ENCODE data around the gene DERL3.

DERL3 gene

DNA sequence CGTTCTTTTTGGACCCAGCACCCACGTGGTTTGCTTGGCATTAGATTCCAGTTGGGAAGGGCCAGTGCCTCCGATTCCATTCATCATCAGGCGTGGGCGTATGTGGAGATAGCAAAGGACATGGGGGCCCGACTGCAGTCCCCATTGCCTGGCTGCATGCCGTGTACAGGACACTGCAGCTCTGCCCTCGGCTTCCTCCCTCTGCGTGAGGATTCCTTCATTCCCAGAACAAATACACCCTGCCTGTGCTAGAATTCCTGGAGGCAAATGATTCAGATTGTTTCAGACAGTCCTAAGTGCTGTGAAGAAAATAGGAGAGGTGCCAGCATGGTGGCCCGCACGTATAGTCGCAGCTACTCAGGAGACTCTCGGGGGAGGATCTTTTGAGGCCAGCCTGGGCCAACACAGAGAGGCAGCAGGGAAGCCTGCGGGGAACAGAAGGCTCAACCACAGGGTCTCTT, 15.4 kb downstream of the DERL3 start (continued):
- TF ChIP-seq, protein P1, sequence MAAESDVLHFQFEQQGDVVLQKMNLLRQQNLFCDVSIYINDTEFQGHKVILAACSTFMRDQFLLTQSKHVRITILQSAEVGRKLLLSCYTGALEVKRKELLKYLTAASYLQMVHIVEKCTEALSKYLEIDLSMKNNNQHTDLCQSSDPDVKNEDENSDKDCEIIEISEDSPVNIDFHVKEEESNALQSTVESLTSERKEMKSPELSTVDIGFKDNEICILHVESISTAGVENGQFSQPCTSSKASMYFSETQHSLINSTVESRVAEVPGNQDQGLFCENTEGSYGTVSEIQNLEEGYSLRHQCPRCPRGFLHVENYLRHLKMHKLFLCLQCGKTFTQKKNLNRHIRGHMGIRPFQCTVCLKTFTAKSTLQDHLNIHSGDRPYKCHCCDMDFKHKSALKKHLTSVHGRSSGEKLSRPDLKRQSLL (tag by site-specific recombination; IDR thresholded peaks at IDR 0.05): no peak

DNA sequence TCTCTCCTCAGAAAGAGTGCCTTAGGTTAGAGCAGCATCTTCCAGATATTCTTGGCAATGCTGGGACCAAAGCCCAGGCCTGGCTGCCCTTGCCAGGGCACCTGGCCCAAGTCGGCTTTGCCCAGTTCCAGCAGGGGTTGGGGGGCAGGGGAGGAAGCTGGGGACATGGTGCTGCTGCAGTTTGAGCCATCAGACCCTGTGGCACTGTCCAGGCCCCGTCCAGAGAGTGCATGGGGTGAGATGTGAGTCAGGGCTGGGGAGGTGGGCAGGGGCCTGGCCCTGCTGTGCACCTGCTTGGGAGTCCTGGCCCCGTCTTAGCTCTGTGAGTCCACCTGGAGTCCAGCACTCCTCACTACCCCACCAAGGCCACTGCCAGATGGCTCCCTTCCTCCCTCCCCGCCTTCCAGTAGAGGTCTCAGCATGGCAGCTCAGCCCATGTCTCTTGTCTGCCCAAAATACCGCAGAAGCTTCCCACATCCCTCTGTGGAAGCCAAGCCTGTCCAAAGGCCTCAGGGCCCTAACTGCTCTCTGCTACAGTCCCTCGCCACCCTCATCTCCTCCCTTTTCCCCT, 16.6 kb downstream of the DERL3 start:
- TF ChIP-seq, protein P2, sequence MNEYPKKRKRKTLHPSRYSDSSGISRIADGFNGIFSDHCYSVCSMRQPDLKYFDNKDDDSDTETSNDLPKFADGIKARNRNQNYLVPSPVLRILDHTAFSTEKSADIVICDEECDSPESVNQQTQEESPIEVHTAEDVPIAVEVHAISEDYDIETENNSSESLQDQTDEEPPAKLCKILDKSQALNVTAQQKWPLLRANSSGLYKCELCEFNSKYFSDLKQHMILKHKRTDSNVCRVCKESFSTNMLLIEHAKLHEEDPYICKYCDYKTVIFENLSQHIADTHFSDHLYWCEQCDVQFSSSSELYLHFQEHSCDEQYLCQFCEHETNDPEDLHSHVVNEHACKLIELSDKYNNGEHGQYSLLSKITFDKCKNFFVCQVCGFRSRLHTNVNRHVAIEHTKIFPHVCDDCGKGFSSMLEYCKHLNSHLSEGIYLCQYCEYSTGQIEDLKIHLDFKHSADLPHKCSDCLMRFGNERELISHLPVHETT (tag by site-specific recombination; IDR thresholded peaks at IDR 0.05): no peak
- no peak for TF ChIP-seq ZBTB17 (tag by site-specific recombination; IDR thresholded peaks at IDR 0.05)
- TF ChIP-seq YY1 (tag by site-specific recombination; IDR thresholded peaks at IDR 0.05): no peak
- no peak for TF ChIP-seq ZNF510 (tag by site-specific recombination; IDR thresholded peaks at IDR 0.05; ENCODE audit: insufficient replicate concordance)
- no peak for TF ChIP-seq ZNF202 (tag by site-specific recombination; IDR thresholded peaks at IDR 0.05; ENCODE audit: borderline replicate concordance)
- TF ChIP-seq ZNF561 (tag by site-specific recombination; IDR thresholded peaks at IDR 0.05; ENCODE audit: borderline replicate concordance): no peak
- no peak for TF ChIP-seq ZNF2 (tag by site-specific recombination; IDR thresholded peaks at IDR 0.05)
- TF ChIP-seq, protein P3, sequence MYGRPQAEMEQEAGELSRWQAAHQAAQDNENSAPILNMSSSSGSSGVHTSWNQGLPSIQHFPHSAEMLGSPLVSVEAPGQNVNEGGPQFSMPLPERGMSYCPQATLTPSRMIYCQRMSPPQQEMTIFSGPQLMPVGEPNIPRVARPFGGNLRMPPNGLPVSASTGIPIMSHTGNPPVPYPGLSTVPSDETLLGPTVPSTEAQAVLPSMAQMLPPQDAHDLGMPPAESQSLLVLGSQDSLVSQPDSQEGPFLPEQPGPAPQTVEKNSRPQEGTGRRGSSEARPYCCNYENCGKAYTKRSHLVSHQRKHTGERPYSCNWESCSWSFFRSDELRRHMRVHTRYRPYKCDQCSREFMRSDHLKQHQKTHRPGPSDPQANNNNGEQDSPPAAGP (tag by site-specific recombination; IDR thresholded peaks at IDR 0.05): no peak
- no peak for TF ChIP-seq PRDM1 (tag by site-specific recombination; IDR thresholded peaks at IDR 0.05)
- TF ChIP-seq ZNF658 (tag by site-specific recombination; IDR thresholded peaks at IDR 0.05): no peak
- no peak for TF ChIP-seq SP2 (tag by site-specific recombination; IDR thresholded peaks at IDR 0.05)
- no peak for TF ChIP-seq IKZF3 (tag by site-specific recombination; IDR thresholded peaks at IDR 0.05)
- TF ChIP-seq ZNF175 (tag by site-specific recombination; IDR thresholded peaks at IDR 0.05): no peak
- no peak for TF ChIP-seq SETDB1 (IDR thresholded peaks at IDR 0.05; ENCODE audit: insufficient read length, low read length)
- TF ChIP-seq ZNF221 (tag by site-specific recombination; IDR thresholded peaks at IDR 0.05; ENCODE audit: borderline replicate concordance): no peak
- no peak for TF ChIP-seq MEIS1 (CRISPR knock-in tag; IDR thresholded peaks at IDR 0.05; ENCODE audit: borderline replicate concordance)
- TF ChIP-seq, protein P4, sequence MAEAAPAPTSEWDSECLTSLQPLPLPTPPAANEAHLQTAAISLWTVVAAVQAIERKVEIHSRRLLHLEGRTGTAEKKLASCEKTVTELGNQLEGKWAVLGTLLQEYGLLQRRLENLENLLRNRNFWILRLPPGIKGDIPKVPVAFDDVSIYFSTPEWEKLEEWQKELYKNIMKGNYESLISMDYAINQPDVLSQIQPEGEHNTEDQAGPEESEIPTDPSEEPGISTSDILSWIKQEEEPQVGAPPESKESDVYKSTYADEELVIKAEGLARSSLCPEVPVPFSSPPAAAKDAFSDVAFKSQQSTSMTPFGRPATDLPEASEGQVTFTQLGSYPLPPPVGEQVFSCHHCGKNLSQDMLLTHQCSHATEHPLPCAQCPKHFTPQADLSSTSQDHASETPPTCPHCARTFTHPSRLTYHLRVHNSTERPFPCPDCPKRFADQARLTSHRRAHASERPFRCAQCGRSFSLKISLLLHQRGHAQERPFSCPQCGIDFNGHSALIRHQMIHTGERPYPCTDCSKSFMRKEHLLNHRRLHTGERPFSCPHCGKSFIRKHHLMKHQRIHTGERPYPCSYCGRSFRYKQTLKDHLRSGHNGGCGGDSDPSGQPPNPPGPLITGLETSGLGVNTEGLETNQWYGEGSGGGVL (tag by site-specific recombination; IDR thresholded peaks at IDR 0.05): no peak
- Histone ChIP-seq H3K36me3 (ENCODE audit: control insufficient read depth in 2 of 2, insufficient read depth in 1 of 2, low read length in 2 of 2) (peaks cover 53 to 94% of the 10 kb centered on the region in 2 experiments), H3K4me3 (ENCODE audit: low read depth, low read length) (no peak overlapping the region), H3K9me3 (ENCODE audit: control insufficient read depth, insufficient read depth, low read depth, low read length) (no peaks in the 10 kb centered on the region), H3K4me1 (ENCODE audit: control insufficient read depth, insufficient read depth, low read length) (no peaks in the 10 kb centered on the region), H3K27ac (ENCODE audit: extremely low read depth, low read depth, low read length) (no peak overlapping the region)
- CTCF ChIA-PET: interaction anchor here (0.6 to 2.7 kb wide), 2 partner anchors 27 to 658 kb away, joined by 3 to 9 read pairs; no protein-coding TSS in a partner anchor
- POLR2A ChIA-PET: no interaction called here

DNA sequence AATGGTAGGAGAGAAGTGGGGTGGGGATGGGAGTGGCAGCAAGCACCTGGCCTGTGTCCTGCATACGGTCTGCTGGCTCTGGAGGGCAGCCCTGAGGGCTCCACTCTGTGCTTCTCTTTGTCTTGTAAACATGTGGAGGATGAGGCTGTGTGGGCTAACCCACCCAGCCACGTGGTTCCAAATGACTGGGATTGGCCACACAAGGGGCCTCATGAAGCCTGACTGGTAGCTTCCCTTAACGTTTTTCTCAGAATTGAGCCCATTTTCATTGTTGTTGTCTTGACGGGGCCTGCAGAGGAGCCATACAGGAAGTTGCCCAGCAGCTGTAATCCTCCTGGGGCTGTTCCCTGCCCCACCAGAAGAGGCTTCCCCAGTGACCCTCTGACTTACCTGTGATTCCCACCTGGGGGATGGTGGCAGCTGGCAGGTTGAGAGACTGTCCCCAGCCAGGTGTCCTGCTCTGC, 18.0 kb downstream of the DERL3 start:
- H3K4me1 ChIP-seq (ENCODE audit: control insufficient read depth, insufficient read depth, low read length): no peaks in the 10 kb centered on the region
- H3K9me3 ChIP-seq (ENCODE audit: control insufficient read depth, insufficient read depth, low read depth, low read length): no peaks in the 10 kb centered on the region
- CTCF ChIA-PET: interaction anchor here (0.6 to 2.7 kb wide), 3 partner anchors 29 to 50 kb away, joined by 3 to 9 read pairs (median 4); no protein-coding TSS in a partner anchor

More for the DNA sequence above, 18.0 kb downstream of the DERL3 start:
- no peak overlapping the region for H3K27ac ChIP-seq (ENCODE audit: extremely low read depth, low read depth, low read length)
- POLR2A ChIA-PET: no interaction called here
- no peak for TF ChIP-seq SP2 (tag by site-specific recombination; IDR thresholded peaks at IDR 0.05)
- no peak for TF ChIP-seq ZNF341 (tag by site-specific recombination; IDR thresholded peaks at IDR 0.05; ENCODE audit: low read depth)
- no peak for TF ChIP-seq ZNF366 (tag by site-specific recombination; conservative IDR thresholded peaks at IDR 0.05)
- no peak overlapping the region for H3K4me3 ChIP-seq (ENCODE audit: low read depth, low read length)
- peaks cover 59 to 97% of the 10 kb centered on the region in 2 experiments for H3K36me3 ChIP-seq (ENCODE audit: control insufficient read depth in 2 of 2, insufficient read depth in 1 of 2, low read length in 2 of 2)

Data from HEK293 (cell line).